SK-N-SH (cell line): Measurements from ENCODE around the gene RAPSN. TPM values are rescaled to one million over a fixed set of nuclear protein-coding genes. Genes with fewer than 3 reads are reported as not detected.

Experiments
- CTCF ChIA-PET: fragments of 300-600, 350-600 bp; formaldehyde crosslinking; extraction: SDS; loops from one replicate; lab custom pipeline; 2021; lab: Yijun Ruan, JAX
- POLR2A ChIA-PET: fragments of 350-600 bp; sonication (Branson Sonifier 250); formaldehyde crosslinking; extraction: SDS; loops from one replicate; lab custom pipeline; 2020; ENCODE audit warnings: antibody characterized with exemption, inconsistent platforms; lab: Yijun Ruan, JAX
- DNase-seq: peaks from one replicate; pipeline ENCODE4 v3.0.0; 2012
- H2AFZ ChIP-seq: fragments of 200-600 bp; sonication (generic); 2 replicates; pipeline ENCODE4 v1.8.1; 2016; ENCODE audit warnings: antibody characterized with exemption, mild to moderate bottlenecking, low read depth
- H3F3A ChIP-seq: fragments of 200-600 bp; sonication (generic); replicated peaks from 2 replicates; pipeline ENCODE3; 2016; ENCODE audit warnings: antibody characterized with exemption, mild to moderate bottlenecking; ENCODE audit not compliant: insufficient read depth
- H3K27ac ChIP-seq, 2 experiments: fragments of 200-500 bp in 1 of 2; fragments of 200-600 bp in 1 of 2; sonication (Bioruptor generic) in 1 of 2; sonication (generic), shearing (Covaris generic) in 1 of 2; 2 replicates each; pipeline versions ENCODE4 v1.5.1 to v1.6.1; 2014 to 2016; ENCODE audit warnings: low read depth in 2 of 2, inconsistent platforms in 1 of 2, low read length in 1 of 2, mild to moderate bottlenecking in 1 of 2, mixed read lengths in 1 of 2
- H3K27me3 ChIP-seq: fragments of 200-600 bp; sonication (generic), shearing (Covaris generic); 2 replicates; pipeline ENCODE4 v1.6.1; 2016; ENCODE audit warnings: mixed run types; ENCODE audit not compliant: insufficient read depth
- H3K36me3 ChIP-seq, 2 experiments: fragments of 200-500 bp in 1 of 2; fragments of 200-600 bp in 1 of 2; sonication (Bioruptor generic) in 1 of 2; sonication (generic) in 1 of 2; replicated peaks in 1 of 2; 2 replicates each; pipeline versions ENCODE3 to v1.5.1; 2014 to 2016; ENCODE audit warnings: low read length in 1 of 2, mild to moderate bottlenecking in 1 of 2; ENCODE audit not compliant: insufficient read depth in 2 of 2, control insufficient read depth in 1 of 2
- H3K4me1 ChIP-seq, 2 experiments: fragments of 200-500 bp in 1 of 2; fragments of 200-600 bp in 1 of 2; sonication (Bioruptor generic) in 1 of 2; sonication (generic), shearing (Covaris generic) in 1 of 2; 2 replicates each; pipeline versions ENCODE4 v1.5.1 to v1.6.1; 2014 to 2016; ENCODE audit warnings: low read depth in 1 of 2, low read length in 1 of 2, mixed run types in 1 of 2; ENCODE audit not compliant: insufficient read depth in 2 of 2, control insufficient read depth in 1 of 2
- H3K4me2 ChIP-seq: fragments of 200-600 bp; sonication (generic), shearing (Covaris generic); 2 replicates; pipeline ENCODE4 v1.6.1; 2017; ENCODE audit warnings: mixed run types
- H3K4me3 ChIP-seq, 2 experiments: fragments of 200-500 bp in 1 of 2; fragments of 200-600 bp in 1 of 2; sonication (Bioruptor generic) in 1 of 2; sonication (generic), shearing (Covaris generic) in 1 of 2; 2 replicates each; pipeline versions ENCODE4 v1.5.1 to v1.8.1; 2014 to 2016; ENCODE audit warnings: low read depth in 2 of 2, inconsistent platforms in 1 of 2, low read length in 1 of 2, mild to moderate bottlenecking in 1 of 2, mixed read lengths in 1 of 2, moderate library complexity in 1 of 2
- H3K79me2 ChIP-seq: fragments of 200-600 bp; sonication (generic); 2 replicates; pipeline ENCODE4 v1.8.1; 2017; ENCODE audit warnings: mild to moderate bottlenecking; ENCODE audit not compliant: insufficient read depth
- H3K9ac ChIP-seq: fragments of 200-600 bp; sonication (generic); 2 replicates; pipeline ENCODE4 v1.6.1; 2017; ENCODE audit warnings: mixed run types
- H3K9me2 ChIP-seq: fragments of 200-600 bp; sonication (generic); 2 replicates; pipeline ENCODE4 v1.6.1; 2017; ENCODE audit warnings: mixed run types
- H3K9me3 ChIP-seq: fragments of 200-600 bp; sonication (generic); 2 replicates; pipeline ENCODE4 v1.6.1; 2017; ENCODE audit warnings: mixed run types, mild to moderate bottlenecking, moderate library complexity
- H4K20me1 ChIP-seq: fragments of 200-600 bp; sonication (generic); 2 replicates; pipeline ENCODE4 v1.6.1; 2017; ENCODE audit warnings: mild to moderate bottlenecking, mixed run types; ENCODE audit not compliant: insufficient read depth
- FOSL2 ChIP-seq: IDR thresholded peaks from 2 replicates; pipeline ENCODE4 v1.4.0; 2012; ENCODE audit warnings: low read depth, mild to moderate bottlenecking, moderate library complexity, borderline replicate concordance
- FOXJ3 ChIP-seq: sonication (generic); formaldehyde crosslinking; IDR thresholded peaks from 2 replicates; pipeline ENCODE4 v1.5.1; 2020; ENCODE audit warnings: mild to moderate bottlenecking, missing genetic modification reagents
- FOXM1 ChIP-seq: IDR thresholded peaks from 2 replicates; pipeline ENCODE4 v1.4.0; 2012; ENCODE audit warnings: low read depth, mild to moderate bottlenecking
- GABPA ChIP-seq: IDR thresholded peaks from 2 replicates; pipeline ENCODE4 v1.4.0; 2012; ENCODE audit warnings: low read depth, mild to moderate bottlenecking
- GATA2 ChIP-seq: sonication (generic); formaldehyde crosslinking; IDR thresholded peaks from 2 replicates; pipeline ENCODE4 v1.5.0; 2020; ENCODE audit warnings: mild to moderate bottlenecking, missing genetic modification reagents
- IRF3 ChIP-seq: fragments of 150-350 bp; IDR thresholded peaks from 2 replicates; pipeline ENCODE4 v1.6.1; 2016; ENCODE audit warnings: mild to moderate bottlenecking, low read depth, low read length
- MAX ChIP-seq: IDR thresholded peaks from 2 replicates; pipeline ENCODE4 v1.4.0; 2012; ENCODE audit warnings: low read depth
- MXI1 ChIP-seq: IDR thresholded peaks from 2 replicates; pipeline ENCODE4 v1.6.1; 2012; ENCODE audit warnings: mild to moderate bottlenecking, low read depth, low read length, improper control_type of control experiment
- NFIC ChIP-seq: IDR thresholded peaks from 2 replicates; pipeline ENCODE4 v1.4.0; 2012; ENCODE audit warnings: borderline replicate concordance
- NRF1 ChIP-seq: IDR thresholded peaks from 2 replicates; pipeline ENCODE4 v1.6.1; 2012; ENCODE audit warnings: low read depth, mild to moderate bottlenecking, low read length
- POLR2AphosphoS5 ChIP-seq: IDR thresholded peaks from 2 replicates; pipeline ENCODE4 v1.6.1; 2012; ENCODE audit warnings: low read depth, low read length
- RCOR1 ChIP-seq: fragments of 150-350 bp; IDR thresholded peaks from 2 replicates; pipeline ENCODE4 v1.6.1; 2017; ENCODE audit warnings: antibody characterized with exemption, low read length
- RXRA ChIP-seq: IDR thresholded peaks from 2 replicates; pipeline ENCODE4 v1.4.0; 2012; ENCODE audit warnings: low read depth, mild to moderate bottlenecking, borderline replicate concordance
- SIN3A ChIP-seq: IDR thresholded peaks from 2 replicates; pipeline ENCODE4 v1.6.1; 2012; ENCODE audit warnings: low read depth, mild to moderate bottlenecking, low read length, moderate library complexity, borderline replicate concordance
- TAF1 ChIP-seq: IDR thresholded peaks from 2 replicates; pipeline ENCODE4 v1.6.1; 2012; ENCODE audit warnings: low read depth, mild to moderate bottlenecking, low read length, moderate library complexity, borderline replicate concordance
- TCF12 ChIP-seq: IDR thresholded peaks from 2 replicates; pipeline ENCODE4 v1.4.0; 2012
- USF1 ChIP-seq: IDR thresholded peaks from 2 replicates; pipeline ENCODE4 v1.4.0; 2012; ENCODE audit warnings: low read depth, borderline replicate concordance
- WGBS: methylation state at CpG from one replicate; pipeline ENCODE4 v1.1.6; 2017; ENCODE audit warnings: low lambda C conversion rate; 5-methylcytosine and 5-hydroxymethylcytosine counted together
- polyA plus RNA-seq, 3 experiments: library from polyadenylated mRNA; depleted of rRNA; stranded (reverse); fragments of >200 nt; gene quantifications; 2 replicates each; pipeline ENCODE4 v1.2.3, GENCODE V29; 2012
- TF ChIP-seq, protein P1 (sequence below): IDR thresholded peaks from 2 replicates; pipeline ENCODE4 v1.6.1; 2012; ENCODE audit warnings: mild to moderate bottlenecking, low read depth, low read length, moderate library complexity

The RAPSN gene
- polyA plus RNA-seq, 1 of the 3 experiments (the other 2 are of a cell fraction), result 0.07 TPM

DNA sequence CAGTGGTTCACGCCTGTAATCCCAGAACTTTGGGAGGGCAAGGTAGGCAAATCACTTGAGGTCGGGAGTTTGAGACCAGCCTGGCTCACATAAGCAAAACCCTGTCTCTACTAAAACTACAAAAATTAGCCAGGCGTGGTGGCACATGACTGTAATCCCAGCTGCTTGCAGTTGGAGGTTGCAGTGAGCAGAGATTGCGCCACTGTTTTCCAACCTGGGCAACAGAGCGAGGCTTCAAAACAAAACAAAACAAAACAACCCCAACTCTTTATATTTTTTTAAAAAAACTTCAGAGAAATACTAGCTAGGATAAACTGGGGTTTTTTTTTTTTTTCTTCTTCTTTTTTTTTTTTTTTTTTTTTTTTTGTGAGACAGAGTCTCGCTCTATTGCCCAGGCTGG, 31.8 kb upstream of the RAPSN start:
- POLR2A ChIA-PET, result no interaction called here
- Histone ChIP-seq H3K4me3 (no peak overlapping the region), H3K9ac (no peak overlapping the region), H3K27me3 (no peaks in the 10 kb centered on the region), H3K36me3 (peaks cover 76 to 77% of the 10 kb centered on the region in 2 experiments), H3F3A (peaks cover 30% of the 10 kb centered on the region), H3K27ac (no peak overlapping the region), H3K79me2 (peaks cover 42% of the 10 kb centered on the region; the same call in 1 of the 2 replicates), H3K4me2 (no peak overlapping the region), H2AFZ (no peak overlapping the region), H3K9me3 (no peaks in the 10 kb centered on the region), H3K9me2 (no peaks in the 10 kb centered on the region), H3K4me1 (peaks cover 6 to 17% of the 10 kb centered on the region in 2 experiments; a peak in 2 of 4 replicates)
- WGBS, result 96% methylated on average over 6 of the region's 6 CpGs
- DNase-seq, result no peak
- CTCF ChIA-PET, result no interaction called here
- TF ChIP-seq FOXJ3 (CRISPR knock-in tag) (no peak), POLR2AphosphoS5 (no peak), NRF1 (no peak), TAF1 (no peak), RXRA (no peak), NFIC (no peak), TCF12 (no peak), SIN3A (no peak), USF1 (no peak), IRF3 (no peak), RCOR1 (no peak), FOXM1 (no peak), MAX (no peak), GABPA (no peak), FOSL2 (no peak), GATA2 (CRISPR knock-in tag) (no peak), MXI1 (no peak)
- TF ChIP-seq, protein P1, sequence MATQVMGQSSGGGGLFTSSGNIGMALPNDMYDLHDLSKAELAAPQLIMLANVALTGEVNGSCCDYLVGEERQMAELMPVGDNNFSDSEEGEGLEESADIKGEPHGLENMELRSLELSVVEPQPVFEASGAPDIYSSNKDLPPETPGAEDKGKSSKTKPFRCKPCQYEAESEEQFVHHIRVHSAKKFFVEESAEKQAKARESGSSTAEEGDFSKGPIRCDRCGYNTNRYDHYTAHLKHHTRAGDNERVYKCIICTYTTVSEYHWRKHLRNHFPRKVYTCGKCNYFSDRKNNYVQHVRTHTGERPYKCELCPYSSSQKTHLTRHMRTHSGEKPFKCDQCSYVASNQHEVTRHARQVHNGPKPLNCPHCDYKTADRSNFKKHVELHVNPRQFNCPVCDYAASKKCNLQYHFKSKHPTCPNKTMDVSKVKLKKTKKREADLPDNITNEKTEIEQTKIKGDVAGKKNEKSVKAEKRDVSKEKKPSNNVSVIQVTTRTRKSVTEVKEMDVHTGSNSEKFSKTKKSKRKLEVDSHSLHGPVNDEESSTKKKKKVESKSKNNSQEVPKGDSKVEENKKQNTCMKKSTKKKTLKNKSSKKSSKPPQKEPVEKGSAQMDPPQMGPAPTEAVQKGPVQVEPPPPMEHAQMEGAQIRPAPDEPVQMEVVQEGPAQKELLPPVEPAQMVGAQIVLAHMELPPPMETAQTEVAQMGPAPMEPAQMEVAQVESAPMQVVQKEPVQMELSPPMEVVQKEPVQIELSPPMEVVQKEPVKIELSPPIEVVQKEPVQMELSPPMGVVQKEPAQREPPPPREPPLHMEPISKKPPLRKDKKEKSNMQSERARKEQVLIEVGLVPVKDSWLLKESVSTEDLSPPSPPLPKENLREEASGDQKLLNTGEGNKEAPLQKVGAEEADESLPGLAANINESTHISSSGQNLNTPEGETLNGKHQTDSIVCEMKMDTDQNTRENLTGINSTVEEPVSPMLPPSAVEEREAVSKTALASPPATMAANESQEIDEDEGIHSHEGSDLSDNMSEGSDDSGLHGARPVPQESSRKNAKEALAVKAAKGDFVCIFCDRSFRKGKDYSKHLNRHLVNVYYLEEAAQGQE, result no peak
- TF ChIP-seq, all 33 proteins: peak for 0
- peaks cover 18% of the 10 kb centered on the region for H4K20me1 ChIP-seq
